ENCODE measurements around the gene RTP5.

RTP5 gene

DNA sequence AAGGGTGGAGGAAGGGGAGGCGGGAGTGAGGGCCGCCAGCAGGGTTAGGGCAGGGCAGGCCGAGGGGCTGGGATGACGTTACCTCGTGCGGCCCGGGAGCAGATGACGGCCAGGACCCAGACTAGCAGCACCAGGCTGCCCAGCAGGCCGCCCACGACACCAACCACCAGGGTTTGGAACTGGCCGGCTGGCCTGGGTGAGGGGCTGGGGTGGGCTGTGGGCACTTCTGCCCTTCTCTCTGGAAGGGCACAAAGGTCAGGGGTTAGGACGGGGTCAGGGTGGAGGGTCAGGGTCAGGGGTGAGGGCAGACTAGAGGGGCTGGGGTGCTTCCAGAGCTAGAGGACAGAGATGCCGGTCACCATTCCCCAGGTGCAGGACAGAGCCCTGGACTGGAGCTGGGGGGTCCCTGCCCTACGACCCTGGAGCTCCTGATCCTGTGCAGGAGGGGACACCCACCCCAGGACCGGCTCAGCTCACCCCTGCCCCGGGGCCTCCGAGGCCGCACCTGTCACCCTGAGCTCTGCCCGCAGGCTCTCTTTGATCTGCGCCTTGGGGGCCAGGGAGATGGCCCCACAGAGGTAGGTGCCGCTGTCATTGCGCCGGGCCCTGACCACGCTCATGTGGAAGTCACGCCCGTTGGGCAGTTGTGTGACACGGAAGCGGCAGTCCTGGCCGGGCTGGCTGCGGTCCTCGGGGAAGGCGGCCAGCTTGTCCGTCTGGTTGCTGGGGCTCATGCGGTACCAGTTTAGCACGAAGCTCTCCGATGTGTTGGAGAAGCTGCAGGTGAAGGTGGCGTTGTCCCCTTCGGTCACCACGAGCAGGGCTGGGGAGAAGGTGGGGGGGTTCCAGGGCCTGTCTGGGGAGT, 17.2 kb upstream of the RTP5 start:
- DNase-seq (ENCODE audit: insufficient read length, low spot score) (no peak), FAIRE-seq (no peak)
- TF ChIP-seq, protein P1, sequence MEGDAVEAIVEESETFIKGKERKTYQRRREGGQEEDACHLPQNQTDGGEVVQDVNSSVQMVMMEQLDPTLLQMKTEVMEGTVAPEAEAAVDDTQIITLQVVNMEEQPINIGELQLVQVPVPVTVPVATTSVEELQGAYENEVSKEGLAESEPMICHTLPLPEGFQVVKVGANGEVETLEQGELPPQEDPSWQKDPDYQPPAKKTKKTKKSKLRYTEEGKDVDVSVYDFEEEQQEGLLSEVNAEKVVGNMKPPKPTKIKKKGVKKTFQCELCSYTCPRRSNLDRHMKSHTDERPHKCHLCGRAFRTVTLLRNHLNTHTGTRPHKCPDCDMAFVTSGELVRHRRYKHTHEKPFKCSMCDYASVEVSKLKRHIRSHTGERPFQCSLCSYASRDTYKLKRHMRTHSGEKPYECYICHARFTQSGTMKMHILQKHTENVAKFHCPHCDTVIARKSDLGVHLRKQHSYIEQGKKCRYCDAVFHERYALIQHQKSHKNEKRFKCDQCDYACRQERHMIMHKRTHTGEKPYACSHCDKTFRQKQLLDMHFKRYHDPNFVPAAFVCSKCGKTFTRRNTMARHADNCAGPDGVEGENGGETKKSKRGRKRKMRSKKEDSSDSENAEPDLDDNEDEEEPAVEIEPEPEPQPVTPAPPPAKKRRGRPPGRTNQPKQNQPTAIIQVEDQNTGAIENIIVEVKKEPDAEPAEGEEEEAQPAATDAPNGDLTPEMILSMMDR (IDR thresholded peaks at IDR 0.05; ENCODE audit: insufficient read depth, missing control alignments) = no peak

DNA sequence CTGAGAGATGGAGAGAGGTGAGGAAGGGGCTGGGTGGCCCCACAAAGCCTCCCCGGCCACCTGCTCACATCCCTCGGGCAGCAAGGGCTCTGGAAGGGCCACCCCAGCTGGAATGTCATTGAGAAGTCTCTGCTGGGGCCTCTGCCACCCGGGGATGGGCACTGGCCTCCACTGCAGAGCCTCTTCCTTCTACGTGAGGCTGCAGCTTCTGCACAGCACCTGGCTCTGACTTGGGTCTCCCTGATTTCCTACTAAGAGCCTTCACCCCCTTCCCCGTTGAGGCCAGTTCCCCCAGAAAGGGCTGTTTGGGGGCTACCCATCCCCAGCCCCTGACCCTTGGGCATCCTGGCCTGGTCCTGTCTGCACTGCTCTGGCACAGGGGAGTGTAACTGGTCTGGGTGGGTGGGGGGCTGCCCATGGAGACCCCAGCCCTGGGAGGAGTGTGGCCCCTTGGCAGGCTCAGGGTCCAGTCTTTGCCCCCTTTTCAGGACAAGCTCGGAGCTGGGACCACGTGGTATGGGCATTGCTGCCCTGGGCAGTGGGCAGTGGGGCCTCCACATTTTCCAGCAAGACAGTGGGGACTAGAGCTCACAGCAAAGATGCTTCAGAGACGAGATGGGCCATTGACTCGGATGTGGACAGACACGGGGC, 16.4 kb upstream of the RTP5 start:
- no peak for FAIRE-seq
- TF ChIP-seq, protein P1 (IDR thresholded peaks at IDR 0.05; ENCODE audit: insufficient read depth, missing control alignments) = no peak
- DNase-seq (ENCODE audit: insufficient read length, low spot score) = no peak

DNA sequence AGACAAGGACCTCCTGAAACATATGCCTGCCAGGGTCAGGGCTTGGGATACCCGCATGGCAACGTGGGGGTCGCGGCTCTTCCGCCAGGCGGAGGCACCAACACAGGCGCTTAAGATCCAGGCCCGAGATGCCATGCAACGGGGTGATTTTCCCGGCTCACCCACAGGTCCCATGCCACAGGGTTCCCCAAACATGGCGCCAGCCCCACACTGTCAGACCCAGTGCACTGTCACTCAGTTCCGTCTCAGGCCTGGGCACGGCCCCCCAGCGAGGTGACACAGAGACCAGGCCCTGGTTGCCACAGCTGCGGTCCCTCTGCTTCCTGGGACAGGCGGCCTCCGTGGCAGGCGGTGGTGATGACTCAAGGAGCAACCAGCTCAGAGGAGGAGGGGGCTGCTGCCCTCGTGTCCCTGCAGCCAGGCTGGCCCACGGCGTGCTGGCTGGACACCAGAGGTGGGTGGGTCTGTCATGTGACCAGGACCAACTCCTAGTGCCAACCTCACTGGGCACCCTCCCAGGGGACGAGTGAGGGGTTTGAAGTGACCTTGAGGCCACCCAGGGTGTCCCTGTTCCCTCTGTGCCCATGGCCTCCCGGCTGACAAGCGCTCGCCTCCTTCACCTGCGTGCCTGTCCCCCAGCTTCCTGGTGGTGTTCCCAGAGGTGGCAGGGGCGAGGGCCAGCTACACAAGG, 15.7 kb upstream of the RTP5 start:
- TF ChIP-seq, protein P1 (IDR thresholded peaks at IDR 0.05; ENCODE audit: insufficient read depth, missing control alignments) = no peak
- no peak for FAIRE-seq
- no peak for DNase-seq (ENCODE audit: insufficient read length, low spot score)

DNA sequence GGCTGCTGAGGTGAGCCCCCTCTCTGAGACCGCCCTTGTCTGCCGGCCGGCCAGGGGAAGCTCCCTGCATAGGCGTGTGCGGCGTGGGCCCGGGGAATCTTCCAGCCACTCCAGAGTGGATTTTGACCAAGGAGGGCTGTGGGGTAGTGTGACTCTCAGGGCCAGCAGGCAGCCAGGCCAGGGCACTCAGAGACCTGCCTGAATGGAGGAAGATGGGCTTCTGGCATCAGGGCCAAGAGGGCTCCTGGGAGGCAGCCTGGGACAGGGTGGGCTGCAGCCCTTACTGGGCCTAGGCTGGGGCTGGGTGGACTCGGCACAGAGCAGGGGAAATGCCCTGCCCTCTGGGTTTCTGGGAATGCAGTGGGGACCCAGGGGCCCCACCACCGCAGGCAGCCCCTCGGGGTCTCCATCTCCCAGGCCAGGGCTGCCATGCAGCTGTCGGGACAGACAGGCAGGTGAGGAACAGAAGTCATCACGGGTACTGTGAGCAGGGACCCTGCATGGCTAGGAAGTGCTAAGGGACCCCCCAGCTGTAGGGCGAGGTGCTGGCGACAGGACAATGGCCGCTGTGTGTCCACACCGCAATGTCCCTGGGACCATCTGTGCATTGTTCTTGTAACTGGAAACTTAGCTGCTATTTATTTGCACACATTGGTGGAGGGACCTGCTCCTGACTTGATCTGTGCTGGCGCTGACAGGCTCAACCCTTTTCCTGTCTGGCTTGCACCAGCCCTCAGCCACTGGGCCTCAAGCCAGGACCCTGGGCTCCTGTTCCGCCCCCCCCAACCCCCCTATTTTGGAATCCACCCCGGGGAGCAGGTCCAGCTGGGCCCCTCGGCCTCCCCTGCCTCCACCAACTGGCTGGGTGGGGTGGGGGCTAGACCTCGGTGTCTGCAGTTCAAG, 14.9 kb upstream of the RTP5 start:
- TF ChIP-seq, protein P1 (IDR thresholded peaks at IDR 0.05; ENCODE audit: insufficient read depth, missing control alignments) = no peak
- DNase-seq (ENCODE audit: insufficient read length, low spot score) (no peak), FAIRE-seq (no peak)

DNA sequence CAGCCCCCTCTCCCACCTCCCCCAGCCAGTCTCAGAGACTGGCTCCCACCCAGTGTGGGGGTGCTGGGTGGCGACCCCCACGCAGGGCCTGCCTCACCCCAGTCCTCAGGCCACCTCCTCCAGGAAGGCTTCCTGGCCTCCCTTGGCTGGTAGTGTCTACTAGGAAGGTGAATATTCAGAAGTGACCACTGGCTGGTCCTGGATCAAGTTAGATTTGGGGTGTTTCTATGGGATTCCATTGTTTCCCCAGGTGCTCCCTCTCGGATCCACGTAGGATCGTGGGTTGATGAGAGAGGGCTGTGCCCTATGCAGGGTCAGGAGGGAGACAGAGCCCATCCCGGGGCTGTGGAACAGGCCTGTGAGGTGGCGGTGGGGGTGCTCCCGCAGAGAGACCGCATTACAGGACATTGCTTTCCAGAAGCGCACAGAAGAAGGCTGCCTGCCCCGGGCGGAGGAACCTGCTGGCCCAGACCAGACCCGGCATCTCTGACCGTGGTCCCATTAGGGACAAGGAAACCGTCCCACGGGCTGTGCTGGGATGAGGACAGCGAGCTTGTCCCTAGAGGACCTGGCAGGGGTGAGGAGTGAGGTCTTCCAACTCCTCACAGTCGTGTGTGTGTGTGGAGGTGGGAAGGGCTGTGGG, 14.2 kb upstream of the RTP5 start:
- no peak for FAIRE-seq
- TF ChIP-seq, protein P1 (IDR thresholded peaks at IDR 0.05; ENCODE audit: insufficient read depth, missing control alignments) = no peak
- no peak for DNase-seq (ENCODE audit: insufficient read length, low spot score)

DNA sequence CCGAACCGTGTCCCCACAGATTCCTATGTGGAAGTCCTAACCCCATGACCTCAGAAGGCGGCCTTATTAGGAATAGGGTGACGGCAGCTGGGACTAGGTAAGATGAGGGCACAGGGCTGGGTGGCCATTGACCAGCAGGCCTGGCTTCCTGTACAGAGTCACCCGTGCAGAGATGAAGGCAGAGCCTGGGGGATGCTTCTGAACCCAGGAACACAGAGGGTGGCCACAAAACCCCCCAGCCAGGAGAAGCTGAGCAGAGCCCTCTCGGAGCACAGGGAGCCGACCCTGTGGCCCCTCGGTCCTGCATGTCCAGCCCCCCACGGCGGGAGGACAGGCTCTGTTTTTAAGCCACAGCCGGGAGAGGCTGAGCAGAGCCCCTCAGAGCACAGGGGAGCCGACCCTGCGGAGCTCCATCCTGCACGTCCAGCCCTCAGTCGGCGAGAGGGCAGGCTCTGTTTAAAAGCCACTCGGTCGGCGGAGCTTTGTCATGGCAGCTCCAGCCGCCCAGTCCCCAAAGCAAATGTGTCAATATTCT, 13.6 kb upstream of the RTP5 start:
- FAIRE-seq (no peak), DNase-seq (ENCODE audit: insufficient read length, low spot score) (no peak)
- TF ChIP-seq, protein P1 (IDR thresholded peaks at IDR 0.05; ENCODE audit: insufficient read depth, missing control alignments) = no peak

Measured in D721Med (cell line).